ENCODE results near the gene FAM107B.

Gene FAM107B

DNA sequence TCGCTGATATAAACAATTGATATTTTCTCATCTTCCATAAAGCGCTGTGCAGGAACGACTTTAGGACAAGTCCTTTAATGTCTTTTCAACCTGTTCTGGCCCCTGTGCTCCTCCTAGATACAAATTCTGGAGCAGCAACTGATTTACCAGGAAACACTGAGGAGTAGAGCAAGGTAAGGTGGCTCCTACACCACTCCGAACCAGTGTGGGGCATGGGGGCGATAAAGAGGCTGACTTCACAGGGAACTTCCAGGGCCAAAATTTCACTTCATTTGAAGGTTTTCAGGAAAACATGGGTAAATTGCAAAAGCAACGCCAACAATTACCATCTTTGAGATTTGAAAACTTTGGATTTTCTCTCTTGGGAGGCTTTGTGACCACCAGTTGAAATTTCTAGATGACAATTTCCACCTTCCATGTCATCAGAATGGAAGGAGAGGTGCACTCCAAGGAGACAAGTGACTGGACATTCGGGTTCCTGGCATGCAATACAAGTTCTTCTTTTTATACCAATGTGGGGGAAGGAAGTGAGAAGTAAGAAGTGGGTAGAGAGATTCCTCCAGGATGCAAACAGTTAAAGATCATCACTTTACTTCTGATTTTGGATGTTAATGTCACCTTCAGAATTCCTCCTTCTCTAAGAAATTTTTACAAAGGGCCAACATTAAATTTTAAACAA, 118.5 kb downstream of the FAM107B start:
- Mint-ChIP-seq H3K36me3 (ENCODE audit: low read depth) (no peaks in the 10 kb centered on the region), H3K27ac (no peak overlapping the region), H3K9me3 (peaks cover 9% of the 10 kb centered on the region)

DNA sequence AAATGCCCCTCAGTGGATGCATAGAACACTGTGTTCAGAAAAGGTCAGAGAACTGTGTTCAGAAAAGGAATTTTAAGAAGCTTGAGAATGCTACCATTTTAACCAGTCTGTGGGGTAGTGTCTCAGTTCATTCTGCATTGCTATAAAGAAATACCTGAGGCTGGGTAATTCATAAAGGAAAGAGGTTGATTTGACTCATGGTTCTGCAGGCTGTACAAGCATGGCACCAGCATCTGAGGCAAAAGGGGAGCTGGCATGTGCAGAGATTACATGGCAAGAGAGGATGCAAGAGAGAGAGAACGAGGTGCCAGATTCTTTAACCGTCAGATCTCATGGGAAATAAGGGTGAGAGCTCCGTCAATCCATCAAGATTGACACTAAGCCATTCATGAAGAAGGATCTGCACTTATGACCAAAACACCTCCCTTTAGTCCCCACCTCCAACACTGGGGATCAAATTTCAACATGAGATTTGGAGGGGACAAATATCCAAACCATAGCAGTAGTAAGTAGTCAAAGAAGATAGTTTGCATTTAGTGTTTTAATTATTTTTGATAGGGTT, 119.8 kb downstream of the FAM107B start:
- TF ChIP-seq, protein P1, sequence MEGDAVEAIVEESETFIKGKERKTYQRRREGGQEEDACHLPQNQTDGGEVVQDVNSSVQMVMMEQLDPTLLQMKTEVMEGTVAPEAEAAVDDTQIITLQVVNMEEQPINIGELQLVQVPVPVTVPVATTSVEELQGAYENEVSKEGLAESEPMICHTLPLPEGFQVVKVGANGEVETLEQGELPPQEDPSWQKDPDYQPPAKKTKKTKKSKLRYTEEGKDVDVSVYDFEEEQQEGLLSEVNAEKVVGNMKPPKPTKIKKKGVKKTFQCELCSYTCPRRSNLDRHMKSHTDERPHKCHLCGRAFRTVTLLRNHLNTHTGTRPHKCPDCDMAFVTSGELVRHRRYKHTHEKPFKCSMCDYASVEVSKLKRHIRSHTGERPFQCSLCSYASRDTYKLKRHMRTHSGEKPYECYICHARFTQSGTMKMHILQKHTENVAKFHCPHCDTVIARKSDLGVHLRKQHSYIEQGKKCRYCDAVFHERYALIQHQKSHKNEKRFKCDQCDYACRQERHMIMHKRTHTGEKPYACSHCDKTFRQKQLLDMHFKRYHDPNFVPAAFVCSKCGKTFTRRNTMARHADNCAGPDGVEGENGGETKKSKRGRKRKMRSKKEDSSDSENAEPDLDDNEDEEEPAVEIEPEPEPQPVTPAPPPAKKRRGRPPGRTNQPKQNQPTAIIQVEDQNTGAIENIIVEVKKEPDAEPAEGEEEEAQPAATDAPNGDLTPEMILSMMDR (IDR thresholded peaks at IDR 0.05), result no peak
- Mint-ChIP-seq H3K27me3 (ENCODE audit: low read depth, poor library complexity) (no peaks in the 10 kb centered on the region), H3K4me1 (peaks cover 34% of the 10 kb centered on the region), H3K4me3 (no peak overlapping the region), H3K36me3 (ENCODE audit: low read depth) (no peaks in the 10 kb centered on the region), H3K27ac (no peak overlapping the region), H3K9me3 (peaks cover 9% of the 10 kb centered on the region)
- no peak for DNase-seq

More for the DNA sequence above, 118.5 kb downstream of the FAM107B start:
- Mint-ChIP-seq H3K4me1 (peaks cover 34% of the 10 kb centered on the region), H3K27me3 (ENCODE audit: low read depth, poor library complexity) (no peaks in the 10 kb centered on the region), H3K4me3 (no peak overlapping the region)
- TF ChIP-seq, protein P1 (IDR thresholded peaks at IDR 0.05), result no peak
- no peak for DNase-seq

DNA sequence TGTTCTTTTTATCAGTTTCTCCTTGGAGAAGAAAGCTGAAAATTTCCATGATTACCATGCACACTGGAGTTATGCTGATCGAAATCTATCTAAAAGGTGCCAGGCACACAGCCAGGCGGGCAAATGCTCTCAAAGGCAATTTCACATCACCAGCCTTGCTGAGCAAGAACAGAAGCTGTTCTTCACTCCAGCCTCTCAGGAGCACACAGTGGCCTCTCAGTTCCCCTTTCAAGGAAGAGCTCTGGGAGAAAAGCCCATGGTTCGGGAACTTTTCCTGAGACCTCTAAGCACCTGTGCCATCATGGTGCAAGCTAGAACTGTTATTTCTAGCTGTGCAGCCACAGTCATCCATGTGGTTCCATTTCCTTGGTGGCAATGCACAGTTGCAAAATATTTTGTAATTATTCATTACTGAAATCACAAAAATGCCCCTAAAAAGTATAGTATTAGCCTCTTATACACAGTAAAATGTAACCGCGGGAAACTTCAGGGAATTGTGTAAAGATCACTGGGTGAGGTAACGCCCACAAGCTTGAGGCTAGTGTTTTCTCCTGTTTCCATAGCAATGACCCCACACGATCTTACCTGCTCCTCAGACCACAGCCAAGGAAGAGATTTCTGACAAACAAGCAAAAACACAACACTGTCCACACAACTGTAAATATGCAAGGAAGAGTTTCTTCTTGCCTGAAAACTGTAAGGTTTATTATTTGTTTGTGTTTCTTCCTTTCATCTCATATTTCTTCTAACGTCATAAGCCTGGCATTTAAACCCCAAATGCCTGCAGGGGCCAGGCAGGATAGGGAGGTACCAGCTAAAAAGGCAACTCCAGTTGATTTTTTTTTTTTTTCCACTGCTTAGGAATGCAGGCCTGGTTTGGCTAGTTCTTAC, 121.2 kb downstream of the FAM107B start:
- Mint-ChIP-seq H3K27ac (peak overlapping the region; percentile 13), H3K27me3 (ENCODE audit: low read depth, poor library complexity) (no peaks in the 10 kb centered on the region), H3K4me1 (peaks cover 41% of the 10 kb centered on the region), H3K9me3 (peaks cover 8% of the 10 kb centered on the region), H3K4me3 (no peak overlapping the region), H3K36me3 (ENCODE audit: low read depth) (no peaks in the 10 kb centered on the region)
- peak; percentile 36 for DNase-seq
- TF ChIP-seq, protein P1 (IDR thresholded peaks at IDR 0.05), result no peak

DNA sequence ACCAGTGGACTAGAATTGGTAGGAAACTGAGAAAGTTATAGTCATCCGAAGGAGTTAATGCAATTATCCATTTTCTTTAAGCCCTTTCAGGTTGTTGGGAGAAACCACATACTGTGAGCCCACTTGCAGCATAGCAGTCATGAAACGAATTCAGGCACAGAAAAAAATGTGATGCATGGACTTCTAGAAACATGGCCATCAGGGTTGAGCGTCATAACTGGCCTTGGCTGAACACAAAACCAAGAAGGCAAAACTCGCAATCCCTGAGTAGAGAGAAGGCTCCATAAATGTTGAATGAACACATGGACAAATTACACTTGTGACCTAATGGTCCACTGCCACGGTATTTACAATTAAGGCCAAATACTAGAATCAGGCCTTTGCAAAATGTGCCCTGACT, 121.9 kb downstream of the FAM107B start:
- H3K9me3 Mint-ChIP-seq, result peaks cover 3% of the 10 kb centered on the region
- DNase-seq, result no peak
- no peak overlapping the region for H3K27ac Mint-ChIP-seq
- no peaks in the 10 kb centered on the region for H3K27me3 Mint-ChIP-seq (ENCODE audit: low read depth, poor library complexity)
- peaks cover 48% of the 10 kb centered on the region for H3K4me1 Mint-ChIP-seq
- no peaks in the 10 kb centered on the region for H3K36me3 Mint-ChIP-seq (ENCODE audit: low read depth)
- TF ChIP-seq, protein P1 (IDR thresholded peaks at IDR 0.05), result no peak
- H3K4me3 Mint-ChIP-seq, result no peak overlapping the region

DNA sequence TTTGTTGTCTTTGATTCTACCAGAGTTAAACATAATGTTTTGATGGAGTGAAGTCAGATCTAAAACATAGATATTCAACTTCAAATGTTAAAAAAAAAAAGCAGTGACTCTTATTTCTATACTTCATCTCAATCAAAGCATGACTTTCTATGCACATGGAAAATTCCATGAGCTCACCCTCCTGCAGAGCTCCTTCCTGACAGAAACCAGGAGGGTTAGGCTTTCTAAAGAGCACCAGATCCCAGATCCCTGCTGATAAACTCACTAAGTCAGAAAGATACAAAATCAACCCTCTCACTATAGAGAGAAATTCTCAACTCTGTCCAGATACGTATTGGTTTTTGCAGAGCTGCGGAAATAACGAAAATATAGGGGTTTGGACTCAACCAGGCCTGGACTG, 122.6 kb downstream of the FAM107B start:
- peaks cover 51% of the 10 kb centered on the region for H3K4me1 Mint-ChIP-seq
- H3K27me3 Mint-ChIP-seq (ENCODE audit: low read depth, poor library complexity), result no peaks in the 10 kb centered on the region
- no peak for DNase-seq
- H3K9me3 Mint-ChIP-seq, result peaks cover 3% of the 10 kb centered on the region
- H3K27ac Mint-ChIP-seq, result no peak overlapping the region
- no peak overlapping the region for H3K4me3 Mint-ChIP-seq
- H3K36me3 Mint-ChIP-seq (ENCODE audit: low read depth), result no peaks in the 10 kb centered on the region
- TF ChIP-seq, protein P1 (IDR thresholded peaks at IDR 0.05), result no peak
